ENCODE measurements around the gene TYW1.
"Not testable (repeated sequence)": the region's sequence is repeated elsewhere in the genome, so short reads cannot be mapped to it uniquely, and the experiment has no call there.

The TYW1 gene

GRCh38 chr7:66996444-66997191, at the start of gene TYW1:
Gene TYW1 (plus strand): TSS chr7:66996833. CDS start chr7:66996979, 146 bp downstream.
- peak; percentile 84 for DNase-seq (ENCODE audit: low read depth, low spot score)
- no CpG with 5 or more reads among the region's 44 CpGs for WGBS (ENCODE audit: insufficient coverage, insufficient read length)
- H3K9me3 ChIP-seq (ENCODE audit: control insufficient read depth, insufficient read depth, low read length); H3K27me3 ChIP-seq (ENCODE audit: control insufficient read depth, insufficient read depth, low read length); H3K4me1 ChIP-seq (ENCODE audit: control insufficient read depth, insufficient read depth, low read length); H3K36me3 ChIP-seq (ENCODE audit: control insufficient read depth, insufficient read depth, low read length); H3K27ac ChIP-seq (ENCODE audit: low read length): not testable (repeated sequence)
- H3K4me3 ChIP-seq (ENCODE audit: low read length) = peak within 1 kb of the TSS; percentile 83

- H3K27me3 ChIP-seq (ENCODE audit: control insufficient read depth, insufficient read depth, low read length) = no peaks in the 10 kb centered on the region
- no peak overlapping the region for H3K27ac ChIP-seq (ENCODE audit: low read length)
- no peaks in the 10 kb centered on the region for H3K9me3 ChIP-seq (ENCODE audit: control insufficient read depth, insufficient read depth, low read length)
- WGBS (ENCODE audit: insufficient coverage, insufficient read length) = no CpG with 5 or more reads among the region's 19 CpGs
- H3K4me1 ChIP-seq (ENCODE audit: control insufficient read depth, insufficient read depth, low read length) = no peaks in the 10 kb centered on the region
- H3K36me3 ChIP-seq (ENCODE audit: control insufficient read depth, insufficient read depth, low read length) = peaks cover 7% of the 10 kb centered on the region; the same call in 1 of the 2 replicates
- no peak overlapping the region for H3K4me3 ChIP-seq (ENCODE audit: low read length)
- DNase-seq (ENCODE audit: low read depth, low spot score) = no peak
Measured at GRCh38 chr7:66948480-66949109, 48.0 kb upstream of the TYW1 start.

- no peaks in the 10 kb centered on the region for H3K4me1 ChIP-seq (ENCODE audit: control insufficient read depth, insufficient read depth, low read length)
- H3K27ac ChIP-seq (ENCODE audit: low read length) = no peak overlapping the region
Measured at GRCh38 chr7:66950311-66950710, 46.3 kb upstream of the TYW1 start.

GRCh38 chr7:66950763-66951162, 45.9 kb upstream of the TYW1 start:
- no CpG with 5 or more reads among the region's 8 CpGs for WGBS (ENCODE audit: insufficient coverage, insufficient read length)
- Histone ChIP-seq H3K27ac (ENCODE audit: low read length) (no peak overlapping the region), H3K27me3 (ENCODE audit: control insufficient read depth, insufficient read depth, low read length) (no peaks in the 10 kb centered on the region), H3K9me3 (ENCODE audit: control insufficient read depth, insufficient read depth, low read length) (no peaks in the 10 kb centered on the region), H3K4me3 (ENCODE audit: low read length) (no peak overlapping the region), H3K36me3 (ENCODE audit: control insufficient read depth, insufficient read depth, low read length) (peaks cover 7% of the 10 kb centered on the region; the same call in 1 of the 2 replicates), H3K4me1 (ENCODE audit: control insufficient read depth, insufficient read depth, low read length) (no peaks in the 10 kb centered on the region)
- no peak for DNase-seq (ENCODE audit: low read depth, low spot score)

More at GRCh38 chr7:66950311-66950710, 46.3 kb upstream of the TYW1 start:
- no CpG with 5 or more reads among the region's 3 CpGs for WGBS (ENCODE audit: insufficient coverage, insufficient read length)
- Histone ChIP-seq H3K4me3 (ENCODE audit: low read length) (no peak overlapping the region), H3K9me3 (ENCODE audit: control insufficient read depth, insufficient read depth, low read length) (no peaks in the 10 kb centered on the region), H3K36me3 (ENCODE audit: control insufficient read depth, insufficient read depth, low read length) (peaks cover 4% of the 10 kb centered on the region; the same call in 1 of the 2 replicates), H3K27me3 (ENCODE audit: control insufficient read depth, insufficient read depth, low read length) (no peaks in the 10 kb centered on the region)
- no peak for DNase-seq (ENCODE audit: low read depth, low spot score)

GRCh38 chr7:66952343-66953043, 44.1 kb upstream of the TYW1 start:
- Histone ChIP-seq H3K27me3 (ENCODE audit: control insufficient read depth, insufficient read depth, low read length) (no peaks in the 10 kb centered on the region), H3K27ac (ENCODE audit: low read length) (no peak overlapping the region), H3K4me1 (ENCODE audit: control insufficient read depth, insufficient read depth, low read length) (no peaks in the 10 kb centered on the region), H3K36me3 (ENCODE audit: control insufficient read depth, insufficient read depth, low read length) (peaks cover 7% of the 10 kb centered on the region; the same call in 1 of the 2 replicates), H3K9me3 (ENCODE audit: control insufficient read depth, insufficient read depth, low read length) (no peaks in the 10 kb centered on the region), H3K4me3 (ENCODE audit: low read length) (no peak overlapping the region)
- no CpG with 5 or more reads among the region's 11 CpGs for WGBS (ENCODE audit: insufficient coverage, insufficient read length)
- no peak for DNase-seq (ENCODE audit: low read depth, low spot score)

- DNase-seq (ENCODE audit: low read depth, low spot score) = no peak
- Histone ChIP-seq H3K27ac (ENCODE audit: low read length) (no peak overlapping the region), H3K9me3 (ENCODE audit: control insufficient read depth, insufficient read depth, low read length) (no peaks in the 10 kb centered on the region), H3K4me3 (ENCODE audit: low read length) (no peak overlapping the region), H3K36me3 (ENCODE audit: control insufficient read depth, insufficient read depth, low read length) (peaks cover 7% of the 10 kb centered on the region), H3K27me3 (ENCODE audit: control insufficient read depth, insufficient read depth, low read length) (no peaks in the 10 kb centered on the region), H3K4me1 (ENCODE audit: control insufficient read depth, insufficient read depth, low read length) (no peaks in the 10 kb centered on the region)
- no CpG with 5 or more reads among the region's 5 CpGs for WGBS (ENCODE audit: insufficient coverage, insufficient read length)
Measured at GRCh38 chr7:66953044-66953427, 43.6 kb upstream of the TYW1 start.

GRCh38 chr7:66957595-66958290, 38.9 kb upstream of the TYW1 start:
- no peaks in the 10 kb centered on the region for H3K4me1 ChIP-seq (ENCODE audit: control insufficient read depth, insufficient read depth, low read length)
- no CpG with 5 or more reads among the region's 13 CpGs for WGBS (ENCODE audit: insufficient coverage, insufficient read length)
- no peaks in the 10 kb centered on the region for H3K9me3 ChIP-seq (ENCODE audit: control insufficient read depth, insufficient read depth, low read length)
- no peak for DNase-seq (ENCODE audit: low read depth, low spot score)
- H3K4me3 ChIP-seq (ENCODE audit: low read length) = no peak overlapping the region
- H3K27ac ChIP-seq (ENCODE audit: low read length) = no peak overlapping the region
- no peaks in the 10 kb centered on the region for H3K27me3 ChIP-seq (ENCODE audit: control insufficient read depth, insufficient read depth, low read length)
- H3K36me3 ChIP-seq (ENCODE audit: control insufficient read depth, insufficient read depth, low read length) = peaks cover 3% of the 10 kb centered on the region

- Histone ChIP-seq H3K9me3 (ENCODE audit: control insufficient read depth, insufficient read depth, low read length) (no peaks in the 10 kb centered on the region), H3K4me3 (ENCODE audit: low read length) (no peak overlapping the region), H3K27me3 (ENCODE audit: control insufficient read depth, insufficient read depth, low read length) (no peaks in the 10 kb centered on the region), H3K36me3 (ENCODE audit: control insufficient read depth, insufficient read depth, low read length) (peaks cover 3% of the 10 kb centered on the region), H3K4me1 (ENCODE audit: control insufficient read depth, insufficient read depth, low read length) (no peaks in the 10 kb centered on the region), H3K27ac (ENCODE audit: low read length) (no peak overlapping the region)
- DNase-seq (ENCODE audit: low read depth, low spot score) = no peak
- no CpG with 5 or more reads among the region's 17 CpGs for WGBS (ENCODE audit: insufficient coverage, insufficient read length)
Measured at GRCh38 chr7:66958538-66959350, 37.9 kb upstream of the TYW1 start.

- Histone ChIP-seq H3K27ac (ENCODE audit: low read length) (no peak overlapping the region), H3K4me3 (ENCODE audit: low read length) (no peak overlapping the region), H3K9me3 (ENCODE audit: control insufficient read depth, insufficient read depth, low read length) (no peaks in the 10 kb centered on the region), H3K27me3 (ENCODE audit: control insufficient read depth, insufficient read depth, low read length) (no peaks in the 10 kb centered on the region), H3K36me3 (ENCODE audit: control insufficient read depth, insufficient read depth, low read length) (peaks cover 3% of the 10 kb centered on the region), H3K4me1 (ENCODE audit: control insufficient read depth, insufficient read depth, low read length) (no peaks in the 10 kb centered on the region)
- no CpG with 5 or more reads among the region's 4 CpGs for WGBS (ENCODE audit: insufficient coverage, insufficient read length)
- no peak for DNase-seq (ENCODE audit: low read depth, low spot score)
Measured at GRCh38 chr7:66960192-66960591, 36.4 kb upstream of the TYW1 start.
